Islet precursor cell (in vitro differentiated cells): Measurements from ENCODE around the gene FAM110D.

ENCODE experiments used
- DNase-seq: peaks from one replicate; pipeline ENCODE4 v3.0.0-alpha.2; 2018

Gene FAM110D

GRCh38 chr1:26130695-26131094 is 28.2 kb upstream of the FAM110D start:
- no peak for DNase-seq

- DNase-seq, result no peak
Observed at GRCh38 chr1:26132128-26132833, 26.6 kb upstream of the FAM110D start.

- DNase-seq, result no peak
Observed at GRCh38 chr1:26132834-26133167, 26.1 kb upstream of the FAM110D start.

DNA sequence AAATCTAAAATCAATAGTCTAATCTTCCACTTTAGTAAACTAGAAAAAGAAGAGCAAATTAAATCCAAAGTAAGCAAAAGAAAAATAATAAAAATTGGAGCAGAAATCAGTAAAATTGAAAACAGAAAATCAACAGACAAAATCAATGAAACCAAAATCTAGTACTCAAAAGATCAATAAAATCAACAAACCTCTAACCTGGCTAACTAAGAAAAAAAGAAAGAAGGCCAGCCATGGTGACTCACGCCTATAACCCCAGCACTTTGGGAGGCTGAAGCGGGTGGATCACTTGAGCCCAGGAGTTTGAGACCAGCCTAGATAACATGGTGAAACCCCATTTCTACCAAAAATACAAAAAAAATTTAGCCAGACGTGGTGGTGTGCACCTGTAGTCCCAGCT is 24.4 kb upstream of the FAM110D start:
- no peak for DNase-seq

DNA sequence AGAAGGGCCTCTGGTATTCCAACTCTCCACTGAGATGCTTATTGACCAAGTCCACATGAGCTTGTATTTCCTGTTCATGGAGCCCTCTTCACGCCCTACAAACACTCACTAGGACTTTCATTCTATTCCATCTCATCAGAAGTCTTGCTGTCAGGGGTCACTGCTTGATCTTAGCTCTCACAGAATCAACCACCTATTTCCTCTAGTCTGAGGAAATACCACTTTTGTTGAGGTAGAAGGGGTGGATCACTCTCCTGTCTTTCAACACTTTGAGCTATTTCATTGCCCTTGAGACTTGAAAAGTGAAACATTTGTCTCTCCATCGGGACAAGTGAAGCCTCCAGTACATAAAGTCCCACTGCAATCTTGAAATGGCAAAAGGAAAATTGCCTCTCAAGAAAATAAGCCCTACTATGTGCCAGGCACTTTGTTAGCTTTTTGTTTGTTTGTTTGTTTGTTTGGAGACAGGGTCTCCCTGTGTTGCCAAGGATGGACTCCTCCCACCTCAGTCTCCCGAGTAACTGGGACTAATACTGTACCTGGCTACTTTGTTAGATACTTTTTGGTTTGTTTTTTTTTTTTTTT is 19.8 kb upstream of the FAM110D start:
- DNase-seq, result no peak

DNA sequence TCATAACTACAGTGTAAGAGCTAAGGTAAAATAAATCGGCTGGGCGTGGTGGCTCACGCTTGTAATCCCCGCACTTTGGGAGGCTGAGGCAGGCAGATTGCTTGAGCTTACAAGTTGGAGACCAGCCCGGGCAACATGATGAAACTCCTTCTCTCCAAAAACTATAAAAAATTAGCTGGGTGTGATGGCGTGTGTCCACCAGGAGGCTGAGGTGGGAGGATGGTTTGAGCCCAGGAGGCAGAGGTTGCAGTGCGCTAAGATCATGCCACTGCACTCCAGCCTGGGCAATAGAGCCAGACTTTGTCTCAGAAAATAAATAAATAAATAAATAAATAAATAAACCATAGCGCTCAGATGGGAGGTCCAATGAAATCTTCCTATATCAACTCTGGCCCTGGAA is 16.7 kb upstream of the FAM110D start:
- DNase-seq, result peak; percentile 30

DNA sequence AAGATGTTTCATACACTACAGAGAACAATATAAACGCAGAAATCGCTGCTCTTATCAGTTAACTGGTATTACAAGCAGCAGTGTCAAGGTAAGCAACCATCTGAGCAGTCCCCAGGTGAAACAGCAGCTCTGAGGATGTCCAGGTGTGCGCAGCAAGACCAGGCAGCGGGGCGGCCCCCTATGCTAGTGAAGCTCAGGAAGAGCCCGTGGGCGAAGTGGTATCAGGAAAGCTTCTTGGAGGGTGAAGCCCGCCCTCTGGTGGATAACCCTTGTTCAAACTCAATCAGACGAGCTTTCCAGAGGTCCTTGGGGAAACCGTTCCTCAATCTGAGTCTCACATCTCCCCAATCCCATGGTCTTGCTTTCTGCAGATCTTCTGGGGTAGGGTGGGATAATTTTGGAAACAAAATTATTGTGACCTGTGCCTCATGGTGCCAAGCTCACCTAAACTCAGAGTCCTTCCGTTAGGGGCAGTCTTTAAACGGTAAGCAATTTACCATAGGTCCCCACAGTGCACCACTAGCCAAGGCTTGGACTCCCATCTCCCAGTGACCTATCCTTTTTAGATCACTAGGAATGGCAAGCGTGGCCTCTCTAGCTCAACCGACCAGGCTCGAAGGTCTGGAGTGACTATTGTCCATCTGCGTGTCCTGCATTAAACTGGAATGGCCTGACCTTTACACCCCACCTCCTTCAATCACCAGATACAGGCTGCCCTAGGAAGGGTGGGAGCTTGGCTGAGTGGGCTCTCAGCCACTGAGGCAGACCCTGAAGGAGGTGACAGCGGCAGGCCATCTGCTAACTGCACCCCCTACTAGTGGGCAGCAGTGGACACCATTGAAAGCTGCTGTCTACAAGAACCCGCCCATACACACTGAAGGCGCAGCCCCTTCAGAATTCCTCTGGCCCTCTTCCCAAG is 13.6 kb upstream of the FAM110D start:
- peak; percentile 91 for DNase-seq

GRCh38 chr1:26145960-26146294 is 13.0 kb upstream of the FAM110D start:
- DNase-seq, result peak; percentile 35

GRCh38 chr1:26148887-26149286 is 10.0 kb upstream of the FAM110D start:
- DNase-seq, result no peak

- DNase-seq, result no peak
Observed at GRCh38 chr1:26153966-26154532, 4.8 kb upstream of the FAM110D start.

- DNase-seq, result no peak
Observed at GRCh38 chr1:26154750-26155149, 4.1 kb upstream of the FAM110D start.

DNA sequence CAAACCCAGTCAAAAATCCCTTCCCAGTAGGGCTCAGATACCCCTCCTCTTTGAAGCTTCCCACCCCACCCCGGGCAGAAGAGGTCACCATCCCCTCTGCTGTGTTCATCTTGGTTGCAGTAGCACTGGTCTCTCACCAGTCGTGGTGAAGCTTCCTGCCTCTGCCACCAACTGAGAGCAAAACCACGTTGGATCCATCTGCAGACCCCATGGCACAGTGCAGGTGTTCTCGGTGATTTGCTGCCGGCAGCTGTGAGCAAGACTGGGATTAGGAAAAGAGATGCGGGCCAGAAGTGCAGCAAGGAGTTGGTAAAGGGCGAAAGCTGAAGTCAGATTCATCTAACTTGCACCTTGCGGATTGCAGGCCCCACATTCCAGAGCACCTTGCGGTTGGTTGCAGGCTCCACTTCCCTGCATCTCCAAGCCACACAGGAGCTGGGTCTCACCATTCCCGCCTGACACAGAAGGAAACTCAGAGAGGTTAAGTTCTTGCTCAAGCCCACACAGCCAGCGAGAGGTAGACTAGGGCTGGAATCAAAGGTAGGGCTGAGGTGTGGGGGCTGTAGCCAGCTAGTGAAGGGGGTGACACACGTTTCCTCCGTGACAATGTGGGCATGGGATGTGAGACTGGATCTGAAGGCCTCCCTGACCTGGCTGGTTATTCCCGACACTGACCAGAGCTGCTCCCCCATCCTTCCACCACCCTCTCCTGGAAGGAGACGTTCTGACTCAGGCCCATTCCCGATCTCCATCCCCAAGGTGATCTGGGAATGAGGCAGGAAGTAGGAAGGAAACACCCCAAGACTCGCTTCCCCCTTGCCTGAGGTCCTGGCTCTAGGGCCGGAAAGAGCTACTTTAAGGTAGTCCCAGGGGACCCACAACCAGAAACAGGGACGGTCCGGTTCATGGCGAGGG is 3.3 kb upstream of the FAM110D start:
- no peak for DNase-seq

DNA sequence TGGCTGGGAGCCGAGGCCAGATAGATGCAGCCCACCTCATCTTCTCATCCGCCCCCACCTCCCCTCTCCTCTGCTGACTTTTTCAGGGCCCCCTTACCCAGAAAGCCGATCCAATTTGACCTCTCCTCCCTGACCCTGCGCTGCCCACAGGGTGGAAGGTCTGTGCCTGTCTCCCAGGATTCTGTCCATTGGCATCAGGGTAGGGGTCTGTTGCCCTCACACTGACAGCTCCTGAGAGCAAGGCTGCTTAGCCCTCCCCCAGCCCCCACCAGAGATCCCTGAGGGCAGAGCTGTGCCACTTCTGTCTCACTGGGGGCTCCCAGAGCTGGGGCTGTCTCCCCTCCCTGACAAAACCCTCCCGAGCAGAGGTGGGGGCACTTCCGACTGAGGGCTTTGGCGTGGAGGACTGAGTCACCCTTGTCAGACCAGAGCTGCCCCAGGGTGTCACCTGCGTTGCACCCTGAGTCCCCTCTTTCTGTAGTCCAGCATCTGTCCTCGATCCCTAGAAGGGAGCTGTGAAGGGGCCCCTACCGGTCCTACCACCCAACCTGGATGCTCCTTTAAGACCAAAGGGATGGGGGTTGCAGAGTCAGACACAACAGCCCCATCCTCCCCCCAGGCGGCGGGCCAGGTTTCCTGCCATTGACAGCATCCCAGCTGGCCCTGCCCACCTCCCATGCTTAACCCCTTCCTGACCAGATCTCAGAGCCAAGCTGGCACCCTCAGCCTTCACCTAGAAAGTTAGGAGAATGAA is 2.4 kb upstream of the FAM110D start:
- DNase-seq, result peak; percentile 83

GRCh38 chr1:26158271-26158907 is 490 bp upstream of the FAM110D start:
- no peak for DNase-seq

GRCh38 chr1:26159743-26160039 is 812 bp downstream of the FAM110D start:
- DNase-seq, result no peak

- DNase-seq, result no peak
Observed at GRCh38 chr1:26160527-26161414, 1.9 kb downstream of the FAM110D start.

- DNase-seq, result peak; percentile 83
Observed at GRCh38 chr1:26161415-26162219, 2.7 kb downstream of the FAM110D start.

DNA sequence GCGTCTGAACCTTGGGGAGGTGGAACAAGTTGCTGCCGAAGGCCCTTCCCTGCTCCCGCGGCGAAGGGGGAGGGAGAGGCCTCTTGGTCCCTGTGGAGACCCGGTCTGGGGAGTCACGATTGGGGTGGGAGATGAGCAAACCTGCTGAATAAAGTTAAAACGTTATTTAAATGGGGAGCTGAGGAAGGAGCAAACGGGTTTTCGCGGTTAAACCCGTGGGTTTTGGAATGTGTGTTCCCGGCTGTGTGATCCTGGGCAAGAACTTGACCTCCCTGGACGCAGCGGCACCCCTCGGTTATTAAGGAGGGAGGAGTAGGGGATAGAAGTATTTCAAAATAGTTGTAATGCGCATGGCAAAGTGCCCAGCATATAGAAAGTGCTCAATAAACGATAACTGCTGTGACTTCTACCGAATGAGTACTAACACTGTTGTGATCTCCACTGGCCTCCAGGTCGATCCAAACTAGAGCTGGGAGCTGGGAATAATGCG is 3.4 kb downstream of the FAM110D start:
- DNase-seq, result no peak

GRCh38 chr1:26163684-26164035 is 4.8 kb downstream of the FAM110D start:
- DNase-seq, result no peak
